ENCODE measurements around the gene MICOS13. TPM values are rescaled to one million over a fixed set of nuclear protein-coding genes. Genes with fewer than 3 reads are reported as not detected.

Gene MICOS13
- total and polyA plus RNA-seq, 10 donors: 15.7 to 89.5 (median 38.0) TPM

- Histone ChIP-seq H3K27ac (peak overlapping the region; percentile 16 to 95 (median 91)), H3K27me3 (replicated peaks in 1 of 7) (no peaks in the 10 kb centered on the region), H3K36me3 (peaks cover 0 to 14% (median 10%) of the 10 kb centered on the region in 6 donors), H3K4me1 (peaks cover 15 to 63% (median 47%) of the 10 kb centered on the region in 6 donors), H3K4me3 (peak overlapping the region; percentile 55 to 91 (median 71)), H3K9me3 (no peaks in the 10 kb centered on the region)
- TF ChIP-seq POLR2AphosphoS5 (IDR thresholded peaks at IDR 0.05) (no peak), POLR2A (IDR thresholded peaks at IDR 0.05) (no peak)
- TF ChIP-seq, protein P1, sequence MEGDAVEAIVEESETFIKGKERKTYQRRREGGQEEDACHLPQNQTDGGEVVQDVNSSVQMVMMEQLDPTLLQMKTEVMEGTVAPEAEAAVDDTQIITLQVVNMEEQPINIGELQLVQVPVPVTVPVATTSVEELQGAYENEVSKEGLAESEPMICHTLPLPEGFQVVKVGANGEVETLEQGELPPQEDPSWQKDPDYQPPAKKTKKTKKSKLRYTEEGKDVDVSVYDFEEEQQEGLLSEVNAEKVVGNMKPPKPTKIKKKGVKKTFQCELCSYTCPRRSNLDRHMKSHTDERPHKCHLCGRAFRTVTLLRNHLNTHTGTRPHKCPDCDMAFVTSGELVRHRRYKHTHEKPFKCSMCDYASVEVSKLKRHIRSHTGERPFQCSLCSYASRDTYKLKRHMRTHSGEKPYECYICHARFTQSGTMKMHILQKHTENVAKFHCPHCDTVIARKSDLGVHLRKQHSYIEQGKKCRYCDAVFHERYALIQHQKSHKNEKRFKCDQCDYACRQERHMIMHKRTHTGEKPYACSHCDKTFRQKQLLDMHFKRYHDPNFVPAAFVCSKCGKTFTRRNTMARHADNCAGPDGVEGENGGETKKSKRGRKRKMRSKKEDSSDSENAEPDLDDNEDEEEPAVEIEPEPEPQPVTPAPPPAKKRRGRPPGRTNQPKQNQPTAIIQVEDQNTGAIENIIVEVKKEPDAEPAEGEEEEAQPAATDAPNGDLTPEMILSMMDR (IDR thresholded peaks at IDR 0.05 in 8 of 11, conservative IDR thresholded peaks at IDR 0.05 in 3 of 11): peak in 4 of 11 experiments; percentile 11 to 35 (median 23)
- WGBS, 5 donors: 48 to 70% (median 58%) methylated on average over 46 to 76 of the region's 76 CpGs
- DNase-seq: no peak
- intact Hi-C loops (cut with DNase I; ENCODE audit: low total_unique reads): no loop called here
Observed at GRCh38 chr19:5687360-5688198, 7.3 kb upstream of the MICOS13 start.

DNA sequence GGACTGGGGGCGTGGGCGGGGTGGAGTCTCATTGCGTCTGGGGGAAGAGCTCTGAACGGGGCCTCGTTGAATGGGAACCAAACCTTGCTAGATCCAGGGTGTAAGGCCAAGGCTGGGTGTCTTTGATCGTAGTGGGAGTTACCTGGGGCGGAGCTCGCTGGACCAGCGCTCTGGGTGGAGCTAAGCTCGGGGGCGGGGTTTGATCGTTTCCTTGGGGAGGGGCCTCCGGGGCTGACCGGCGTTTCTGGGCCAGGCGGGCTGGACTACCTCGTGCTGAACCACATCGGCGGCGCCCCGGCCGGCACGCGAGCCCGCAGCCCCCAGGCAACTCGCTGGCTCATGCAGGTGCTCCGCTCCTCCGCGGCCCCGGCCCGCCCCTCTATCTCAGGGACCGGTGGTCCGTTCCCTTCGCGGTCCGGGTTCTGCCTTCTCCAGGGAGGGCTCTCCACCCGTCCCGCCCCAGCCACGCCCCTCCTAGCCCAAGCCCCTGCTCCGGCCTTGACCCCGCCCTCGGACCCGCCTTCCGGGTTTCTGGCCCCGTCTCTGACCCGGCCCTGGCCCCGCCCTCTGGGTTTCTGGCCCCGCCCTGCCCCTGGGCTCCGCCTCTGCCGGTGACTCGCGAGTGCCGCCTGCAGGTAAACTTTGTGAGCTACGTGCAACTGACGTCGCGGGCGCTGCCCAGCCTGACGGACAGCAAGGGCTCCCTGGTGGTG is 6.5 kb upstream of the MICOS13 start:
- Histone ChIP-seq H3K27ac (peak overlapping the region; percentile 67 to 95 (median 91)), H3K4me1 (peaks cover 11 to 56% (median 39%) of the 10 kb centered on the region in 6 donors), H3K4me3 (peak overlapping the region; percentile 55 to 91 (median 71)), H3K9me3 (no peaks in the 10 kb centered on the region), H3K27me3 (replicated peaks in 1 of 7) (no peaks in the 10 kb centered on the region), H3K36me3 (peaks cover 0 to 6% (median 2%) of the 10 kb centered on the region in 6 donors)
- intact Hi-C loops (cut with DNase I; ENCODE audit: low total_unique reads): no loop called here
- peak; percentile 100 for DNase-seq
- TF ChIP-seq POLR2AphosphoS5 (IDR thresholded peaks at IDR 0.05) (peak; percentile 9 to 81 (median 69)), POLR2A (IDR thresholded peaks at IDR 0.05) (peak in 1 of 3 donors; percentile 25)
- TF ChIP-seq, protein P1 (IDR thresholded peaks at IDR 0.05 in 8 of 11, conservative IDR thresholded peaks at IDR 0.05 in 3 of 11): peak; percentile 72 to 94 (median 85)
- WGBS, 5 donors: 0 to 1% (median 1%) methylated on average over 31 to 59 of the region's 59 CpGs

DNA sequence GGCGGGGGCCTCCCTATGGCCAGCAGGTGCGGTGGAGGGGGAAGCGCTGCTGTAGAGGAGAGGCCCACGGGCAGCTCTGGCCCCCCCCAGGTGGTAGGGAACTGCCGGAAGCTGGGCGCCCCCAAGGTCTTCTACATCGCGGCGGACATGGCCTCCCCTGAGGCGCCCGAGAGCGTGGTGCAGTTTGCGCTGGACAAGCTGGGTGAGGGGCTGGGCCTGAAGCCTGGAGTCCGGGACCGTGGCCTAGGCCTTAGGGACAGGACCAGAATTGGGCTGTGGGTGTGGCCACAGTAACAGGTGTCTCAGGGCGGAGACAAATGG is 6.0 kb upstream of the MICOS13 start:
- peak overlapping the region in 7 of 8 donors; percentile 62 to 91 (median 71) for H3K4me3 ChIP-seq
- H3K4me1 ChIP-seq: peaks cover 8 to 55% (median 35%) of the 10 kb centered on the region in 6 donors
- no peaks in the 10 kb centered on the region for H3K9me3 ChIP-seq
- no peaks in the 10 kb centered on the region for H3K27me3 ChIP-seq (replicated peaks in 1 of 7)
- TF ChIP-seq, protein P1 (IDR thresholded peaks at IDR 0.05 in 8 of 11, conservative IDR thresholded peaks at IDR 0.05 in 3 of 11): no peak
- TF ChIP-seq POLR2A (IDR thresholded peaks at IDR 0.05) (no peak), POLR2AphosphoS5 (IDR thresholded peaks at IDR 0.05) (no peak)
- intact Hi-C loops (cut with DNase I; ENCODE audit: low total_unique reads): no loop called here
- DNase-seq: no peak
- peaks cover 0 to 1% (median 0%) of the 10 kb centered on the region in 6 donors for H3K36me3 ChIP-seq
- WGBS, 5 donors: 5 to 31% (median 8%) methylated on average over 11 to 16 of the region's 16 CpGs
- peak overlapping the region; percentile 67 to 95 (median 91) for H3K27ac ChIP-seq
